Measurements from ENCODE around the gene RETREG1. TPM values are rescaled to one million over a fixed set of nuclear protein-coding genes. Genes with fewer than 3 reads are reported as not detected.

The RETREG1 gene
- total and polyA plus RNA-seq, 2 of the 13 experiments (the other 11 are each of a cell fraction or from before 2014, with no cell fraction given), result 0.07 TPM; not detected in 1

DNA sequence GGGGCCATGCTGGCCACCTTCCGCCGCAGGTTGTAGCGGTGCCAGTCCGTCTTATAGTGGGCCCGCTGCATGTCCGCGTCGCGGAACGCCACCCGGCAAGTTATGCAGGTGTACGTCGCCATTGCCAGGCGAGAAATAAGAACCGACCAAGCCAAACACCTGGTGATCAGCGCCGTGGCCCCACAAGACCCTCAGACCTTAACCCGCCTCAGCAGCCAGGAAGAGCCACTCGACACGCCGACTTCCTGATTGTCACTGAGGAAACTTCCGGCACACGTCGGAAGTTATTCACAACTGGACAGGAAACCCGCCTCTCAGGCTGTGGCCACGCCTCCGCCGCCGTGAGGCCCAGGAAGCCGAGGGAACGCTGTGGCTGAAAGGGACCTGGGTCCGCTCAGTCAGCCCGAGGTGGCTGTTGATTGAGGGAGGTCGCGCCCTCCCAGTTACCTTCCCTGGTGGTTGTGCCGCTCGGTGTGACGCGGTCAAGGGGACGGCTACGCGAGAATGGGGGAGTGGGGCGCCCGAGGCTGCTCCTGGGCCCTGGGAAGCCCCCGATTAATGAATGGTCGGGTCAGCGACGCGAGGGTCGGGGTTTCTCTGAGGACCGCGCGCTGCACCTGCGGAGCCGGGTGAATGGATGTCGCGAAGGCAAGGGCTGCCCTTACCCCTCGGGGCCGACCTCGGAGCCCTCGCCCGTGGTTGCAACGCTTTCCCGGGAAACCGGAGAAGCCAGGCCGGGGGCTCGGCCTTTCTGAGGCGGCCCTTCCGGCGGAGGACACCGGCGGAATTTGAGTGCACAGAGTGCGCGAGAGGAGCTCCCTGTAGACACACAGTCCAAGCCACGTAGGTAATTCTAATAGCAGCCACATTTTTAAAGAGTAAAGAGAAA, 151.0 kb downstream of the RETREG1 start, which contains the start of gene ZNF622 (continued):
- no peak for TF ChIP-seq EHMT2 (IDR thresholded peaks at IDR 0.05; ENCODE audit: borderline replicate concordance, low read depth, low read length)
- TF ChIP-seq CBX5 (CRISPR knock-in tag; IDR thresholded peaks at IDR 0.05; ENCODE audit: borderline replicate concordance), result peak; percentile 36; the same call in 1 of the 2 replicates
- no peak for TF ChIP-seq ZNF136 (CRISPR knock-in tag; IDR thresholded peaks at IDR 0.05; ENCODE audit: low read depth)
- peak; percentile 36; the same call in 1 of the 2 replicates for TF ChIP-seq PRMT3 (CRISPR knock-in tag; IDR thresholded peaks at IDR 0.05; ENCODE audit: borderline replicate concordance, low read depth)
- TF ChIP-seq, protein P1, sequence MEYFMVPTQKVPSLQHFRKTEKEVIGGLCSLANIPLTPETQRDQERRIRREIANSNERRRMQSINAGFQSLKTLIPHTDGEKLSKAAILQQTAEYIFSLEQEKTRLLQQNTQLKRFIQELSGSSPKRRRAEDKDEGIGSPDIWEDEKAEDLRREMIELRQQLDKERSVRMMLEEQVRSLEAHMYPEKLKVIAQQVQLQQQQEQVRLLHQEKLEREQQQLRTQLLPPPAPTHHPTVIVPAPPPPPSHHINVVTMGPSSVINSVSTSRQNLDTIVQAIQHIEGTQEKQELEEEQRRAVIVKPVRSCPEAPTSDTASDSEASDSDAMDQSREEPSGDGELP (IDR thresholded peaks at IDR 0.05; ENCODE audit: borderline replicate concordance, low read depth), result peak; percentile 44; the same call in 1 of the 2 replicates
- TF ChIP-seq, protein P2, sequence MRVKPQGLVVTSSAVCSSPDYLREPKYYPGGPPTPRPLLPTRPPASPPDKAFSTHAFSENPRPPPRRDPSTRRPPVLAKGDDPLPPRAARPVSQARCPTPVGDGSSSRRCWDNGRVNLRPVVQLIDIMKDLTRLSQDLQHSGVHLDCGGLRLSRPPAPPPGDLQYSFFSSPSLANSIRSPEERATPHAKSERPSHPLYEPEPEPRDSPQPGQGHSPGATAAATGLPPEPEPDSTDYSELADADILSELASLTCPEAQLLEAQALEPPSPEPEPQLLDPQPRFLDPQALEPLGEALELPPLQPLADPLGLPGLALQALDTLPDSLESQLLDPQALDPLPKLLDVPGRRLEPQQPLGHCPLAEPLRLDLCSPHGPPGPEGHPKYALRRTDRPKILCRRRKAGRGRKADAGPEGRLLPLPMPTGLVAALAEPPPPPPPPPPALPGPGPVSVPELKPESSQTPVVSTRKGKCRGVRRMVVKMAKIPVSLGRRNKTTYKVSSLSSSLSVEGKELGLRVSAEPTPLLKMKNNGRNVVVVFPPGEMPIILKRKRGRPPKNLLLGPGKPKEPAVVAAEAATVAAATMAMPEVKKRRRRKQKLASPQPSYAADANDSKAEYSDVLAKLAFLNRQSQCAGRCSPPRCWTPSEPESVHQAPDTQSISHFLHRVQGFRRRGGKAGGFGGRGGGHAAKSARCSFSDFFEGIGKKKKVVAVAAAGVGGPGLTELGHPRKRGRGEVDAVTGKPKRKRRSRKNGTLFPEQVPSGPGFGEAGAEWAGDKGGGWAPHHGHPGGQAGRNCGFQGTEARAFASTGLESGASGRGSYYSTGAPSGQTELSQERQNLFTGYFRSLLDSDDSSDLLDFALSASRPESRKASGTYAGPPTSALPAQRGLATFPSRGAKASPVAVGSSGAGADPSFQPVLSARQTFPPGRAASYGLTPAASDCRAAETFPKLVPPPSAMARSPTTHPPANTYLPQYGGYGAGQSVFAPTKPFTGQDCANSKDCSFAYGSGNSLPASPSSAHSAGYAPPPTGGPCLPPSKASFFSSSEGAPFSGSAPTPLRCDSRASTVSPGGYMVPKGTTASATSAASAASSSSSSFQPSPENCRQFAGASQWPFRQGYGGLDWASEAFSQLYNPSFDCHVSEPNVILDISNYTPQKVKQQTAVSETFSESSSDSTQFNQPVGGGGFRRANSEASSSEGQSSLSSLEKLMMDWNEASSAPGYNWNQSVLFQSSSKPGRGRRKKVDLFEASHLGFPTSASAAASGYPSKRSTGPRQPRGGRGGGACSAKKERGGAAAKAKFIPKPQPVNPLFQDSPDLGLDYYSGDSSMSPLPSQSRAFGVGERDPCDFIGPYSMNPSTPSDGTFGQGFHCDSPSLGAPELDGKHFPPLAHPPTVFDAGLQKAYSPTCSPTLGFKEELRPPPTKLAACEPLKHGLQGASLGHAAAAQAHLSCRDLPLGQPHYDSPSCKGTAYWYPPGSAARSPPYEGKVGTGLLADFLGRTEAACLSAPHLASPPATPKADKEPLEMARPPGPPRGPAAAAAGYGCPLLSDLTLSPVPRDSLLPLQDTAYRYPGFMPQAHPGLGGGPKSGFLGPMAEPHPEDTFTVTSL (CRISPR knock-in tag; IDR thresholded peaks at IDR 0.05; ENCODE audit: borderline replicate concordance), result no peak
- no peak for TF ChIP-seq ZSCAN22 (CRISPR knock-in tag; IDR thresholded peaks at IDR 0.05)
- TF ChIP-seq, protein P3, sequence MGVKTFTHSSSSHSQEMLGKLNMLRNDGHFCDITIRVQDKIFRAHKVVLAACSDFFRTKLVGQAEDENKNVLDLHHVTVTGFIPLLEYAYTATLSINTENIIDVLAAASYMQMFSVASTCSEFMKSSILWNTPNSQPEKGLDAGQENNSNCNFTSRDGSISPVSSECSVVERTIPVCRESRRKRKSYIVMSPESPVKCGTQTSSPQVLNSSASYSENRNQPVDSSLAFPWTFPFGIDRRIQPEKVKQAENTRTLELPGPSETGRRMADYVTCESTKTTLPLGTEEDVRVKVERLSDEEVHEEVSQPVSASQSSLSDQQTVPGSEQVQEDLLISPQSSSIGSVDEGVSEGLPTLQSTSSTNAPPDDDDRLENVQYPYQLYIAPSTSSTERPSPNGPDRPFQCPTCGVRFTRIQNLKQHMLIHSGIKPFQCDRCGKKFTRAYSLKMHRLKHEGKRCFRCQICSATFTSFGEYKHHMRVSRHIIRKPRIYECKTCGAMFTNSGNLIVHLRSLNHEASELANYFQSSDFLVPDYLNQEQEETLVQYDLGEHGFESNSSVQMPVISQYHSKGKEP (CRISPR knock-in tag; IDR thresholded peaks at IDR 0.05), result no peak; the same call in 1 of the 2 replicates
- peak; percentile 12; the same call in 1 of the 2 replicates for TF ChIP-seq BORCS8-MEF2B (CRISPR knock-in tag; IDR thresholded peaks at IDR 0.05)
- TF ChIP-seq, protein P4, sequence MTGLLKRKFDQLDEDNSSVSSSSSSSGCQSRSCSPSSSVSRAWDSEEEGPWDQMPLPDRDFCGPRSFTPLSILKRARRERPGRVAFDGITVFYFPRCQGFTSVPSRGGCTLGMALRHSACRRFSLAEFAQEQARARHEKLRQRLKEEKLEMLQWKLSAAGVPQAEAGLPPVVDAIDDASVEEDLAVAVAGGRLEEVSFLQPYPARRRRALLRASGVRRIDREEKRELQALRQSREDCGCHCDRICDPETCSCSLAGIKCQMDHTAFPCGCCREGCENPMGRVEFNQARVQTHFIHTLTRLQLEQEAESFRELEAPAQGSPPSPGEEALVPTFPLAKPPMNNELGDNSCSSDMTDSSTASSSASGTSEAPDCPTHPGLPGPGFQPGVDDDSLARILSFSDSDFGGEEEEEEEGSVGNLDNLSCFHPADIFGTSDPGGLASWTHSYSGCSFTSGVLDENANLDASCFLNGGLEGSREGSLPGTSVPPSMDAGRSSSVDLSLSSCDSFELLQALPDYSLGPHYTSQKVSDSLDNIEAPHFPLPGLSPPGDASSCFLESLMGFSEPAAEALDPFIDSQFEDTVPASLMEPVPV (CRISPR knock-in tag; IDR thresholded peaks at IDR 0.05), result peak; percentile 40; the same call in 1 of the 2 replicates
- TF ChIP-seq, protein P5, sequence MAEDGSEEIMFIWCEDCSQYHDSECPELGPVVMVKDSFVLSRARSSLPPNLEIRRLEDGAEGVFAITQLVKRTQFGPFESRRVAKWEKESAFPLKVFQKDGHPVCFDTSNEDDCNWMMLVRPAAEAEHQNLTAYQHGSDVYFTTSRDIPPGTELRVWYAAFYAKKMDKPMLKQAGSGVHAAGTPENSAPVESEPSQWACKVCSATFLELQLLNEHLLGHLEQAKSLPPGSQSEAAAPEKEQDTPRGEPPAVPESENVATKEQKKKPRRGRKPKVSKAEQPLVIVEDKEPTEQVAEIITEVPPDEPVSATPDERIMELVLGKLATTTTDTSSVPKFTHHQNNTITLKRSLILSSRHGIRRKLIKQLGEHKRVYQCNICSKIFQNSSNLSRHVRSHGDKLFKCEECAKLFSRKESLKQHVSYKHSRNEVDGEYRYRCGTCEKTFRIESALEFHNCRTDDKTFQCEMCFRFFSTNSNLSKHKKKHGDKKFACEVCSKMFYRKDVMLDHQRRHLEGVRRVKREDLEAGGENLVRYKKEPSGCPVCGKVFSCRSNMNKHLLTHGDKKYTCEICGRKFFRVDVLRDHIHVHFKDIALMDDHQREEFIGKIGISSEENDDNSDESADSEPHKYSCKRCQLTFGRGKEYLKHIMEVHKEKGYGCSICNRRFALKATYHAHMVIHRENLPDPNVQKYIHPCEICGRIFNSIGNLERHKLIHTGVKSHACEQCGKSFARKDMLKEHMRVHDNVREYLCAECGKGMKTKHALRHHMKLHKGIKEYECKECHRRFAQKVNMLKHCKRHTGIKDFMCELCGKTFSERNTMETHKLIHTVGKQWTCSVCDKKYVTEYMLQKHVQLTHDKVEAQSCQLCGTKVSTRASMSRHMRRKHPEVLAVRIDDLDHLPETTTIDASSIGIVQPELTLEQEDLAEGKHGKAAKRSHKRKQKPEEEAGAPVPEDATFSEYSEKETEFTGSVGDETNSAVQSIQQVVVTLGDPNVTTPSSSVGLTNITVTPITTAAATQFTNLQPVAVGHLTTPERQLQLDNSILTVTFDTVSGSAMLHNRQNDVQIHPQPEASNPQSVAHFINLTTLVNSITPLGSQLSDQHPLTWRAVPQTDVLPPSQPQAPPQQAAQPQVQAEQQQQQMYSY (CRISPR knock-in tag; IDR thresholded peaks at IDR 0.05), result no peak

Measured in HepG2 (cell line).